ENCODE data around the gene AOX1. TPM values are rescaled to one million over a fixed set of nuclear protein-coding genes. Genes with fewer than 3 reads are reported as not detected.

The AOX1 gene
- total RNA-seq, 1 donor from 2014 or later, result 3.4 TPM

DNA sequence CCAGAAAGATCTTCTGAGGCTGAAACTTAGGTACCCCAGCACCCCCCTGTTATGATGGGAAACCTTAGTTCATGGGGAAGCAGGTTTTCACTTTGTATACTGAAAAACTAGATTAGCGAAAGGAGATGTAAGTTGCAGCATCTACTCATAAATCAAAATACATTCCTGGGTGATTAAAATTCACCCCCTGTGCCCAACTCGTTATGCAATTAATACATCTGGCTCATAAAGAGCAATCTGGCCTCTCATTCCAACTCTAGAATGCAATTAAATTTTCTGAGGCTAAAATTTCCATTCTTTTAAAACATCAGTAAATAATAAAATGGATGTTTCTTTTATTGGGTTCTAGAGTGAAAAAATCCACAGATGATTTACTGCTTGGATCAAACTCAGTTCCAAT lies 115.0 kb downstream of the AOX1 start:
- Histone ChIP-seq H3K4me1 (ENCODE audit: insufficient read depth, low read length) (no peaks in the 10 kb centered on the region), H2AFZ (ENCODE audit: low read depth, low read length) (no peak overlapping the region), H3K4me3 (ENCODE audit: insufficient read depth, low read depth, low read length) (no peak overlapping the region), H3K36me3 (ENCODE audit: insufficient read depth, low read length) (no peaks in the 10 kb centered on the region), H3K9ac (ENCODE audit: low read length) (no peak overlapping the region), H3K79me2 (ENCODE audit: insufficient read depth, low read length) (no peaks in the 10 kb centered on the region), H4K20me1 (ENCODE audit: insufficient read depth, low read length) (no peaks in the 10 kb centered on the region), H3K27ac (ENCODE audit: low read depth, low read length) (no peak overlapping the region), H3K9me3 (ENCODE audit: insufficient read depth, low read depth, low read length) (no peaks in the 10 kb centered on the region), H3K4me2 (ENCODE audit: low read length) (no peak overlapping the region), H3K27me3 (ENCODE audit: insufficient read depth, low read length) (no peaks in the 10 kb centered on the region)
- H3K36me3 Mint-ChIP-seq (ENCODE audit: low read depth, unreplicated experiment), result no peaks in the 10 kb centered on the region
- no peaks in the 10 kb centered on the region for H3K4me1 Mint-ChIP-seq (ENCODE audit: low read depth, unreplicated experiment)
- no peak overlapping the region for H3K4me3 Mint-ChIP-seq (ENCODE audit: unreplicated experiment)
- FAIRE-seq (no peak), DNase-seq (ENCODE audit: low read depth) (no peak)
- no peak for TF ChIP-seq EZH2 (IDR thresholded peaks at IDR 0.05; ENCODE audit: insufficient read depth, low read length)
- TF ChIP-seq, protein P1, sequence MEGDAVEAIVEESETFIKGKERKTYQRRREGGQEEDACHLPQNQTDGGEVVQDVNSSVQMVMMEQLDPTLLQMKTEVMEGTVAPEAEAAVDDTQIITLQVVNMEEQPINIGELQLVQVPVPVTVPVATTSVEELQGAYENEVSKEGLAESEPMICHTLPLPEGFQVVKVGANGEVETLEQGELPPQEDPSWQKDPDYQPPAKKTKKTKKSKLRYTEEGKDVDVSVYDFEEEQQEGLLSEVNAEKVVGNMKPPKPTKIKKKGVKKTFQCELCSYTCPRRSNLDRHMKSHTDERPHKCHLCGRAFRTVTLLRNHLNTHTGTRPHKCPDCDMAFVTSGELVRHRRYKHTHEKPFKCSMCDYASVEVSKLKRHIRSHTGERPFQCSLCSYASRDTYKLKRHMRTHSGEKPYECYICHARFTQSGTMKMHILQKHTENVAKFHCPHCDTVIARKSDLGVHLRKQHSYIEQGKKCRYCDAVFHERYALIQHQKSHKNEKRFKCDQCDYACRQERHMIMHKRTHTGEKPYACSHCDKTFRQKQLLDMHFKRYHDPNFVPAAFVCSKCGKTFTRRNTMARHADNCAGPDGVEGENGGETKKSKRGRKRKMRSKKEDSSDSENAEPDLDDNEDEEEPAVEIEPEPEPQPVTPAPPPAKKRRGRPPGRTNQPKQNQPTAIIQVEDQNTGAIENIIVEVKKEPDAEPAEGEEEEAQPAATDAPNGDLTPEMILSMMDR (IDR thresholded peaks at IDR 0.05; ENCODE audit: insufficient read depth, low read depth, low read length), result no peak
- no peak overlapping the region for H3K27ac Mint-ChIP-seq (ENCODE audit: unreplicated experiment)
- no peaks in the 10 kb centered on the region for H3K9me3 Mint-ChIP-seq (ENCODE audit: unreplicated experiment)
- H3K27me3 Mint-ChIP-seq (ENCODE audit: low read depth, unreplicated experiment), result no peaks in the 10 kb centered on the region

DNA sequence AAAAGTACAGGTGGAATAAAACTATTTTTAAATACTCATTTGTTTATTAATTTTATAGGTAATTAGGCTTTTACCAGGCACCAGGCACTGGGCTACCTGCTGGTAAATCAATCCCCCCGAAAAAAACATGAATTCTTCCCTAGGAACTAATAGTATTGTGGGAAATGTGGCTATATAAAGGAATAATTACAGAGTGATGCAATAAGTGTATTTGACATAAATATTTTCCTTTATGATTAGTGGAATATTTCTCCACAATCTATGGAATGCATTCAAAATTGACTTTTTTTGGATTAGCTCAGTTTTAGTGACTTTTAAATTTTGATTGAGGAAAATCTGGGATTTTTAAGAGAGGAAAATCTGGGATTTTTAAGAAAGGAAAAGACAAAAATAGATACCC lies 116.2 kb downstream of the AOX1 start:
- H2AFZ ChIP-seq (ENCODE audit: low read depth, low read length), result no peak overlapping the region

DNA sequence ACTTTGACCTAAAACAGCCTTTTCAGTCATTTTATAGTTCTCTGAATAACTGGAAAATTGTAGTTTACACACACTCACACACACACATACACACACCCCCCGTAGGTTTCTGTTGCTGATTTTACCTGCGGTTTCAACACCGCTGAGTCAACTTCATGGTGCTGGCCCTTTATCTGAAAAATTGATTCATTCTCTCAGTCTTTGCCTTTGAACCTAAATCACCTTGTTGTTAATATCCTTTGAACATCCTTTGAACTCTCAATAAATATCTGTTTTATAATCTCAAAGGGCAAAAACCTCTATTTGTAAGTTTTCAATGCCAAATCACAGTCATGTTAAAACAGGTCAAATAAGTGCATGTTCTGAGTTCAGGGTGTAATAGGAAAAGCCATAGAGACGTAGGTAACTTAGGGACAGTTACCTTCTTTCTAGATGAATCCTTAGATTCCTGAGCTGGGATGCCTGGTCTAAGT lies 116.9 kb downstream of the AOX1 start:
- Histone ChIP-seq H3K9me3 (ENCODE audit: insufficient read depth, low read depth, low read length) (no peaks in the 10 kb centered on the region), H3K27me3 (ENCODE audit: insufficient read depth, low read length) (peaks cover 3% of the 10 kb centered on the region), H3K4me3 (ENCODE audit: insufficient read depth, low read depth, low read length) (no peak overlapping the region), H4K20me1 (ENCODE audit: insufficient read depth, low read length) (no peaks in the 10 kb centered on the region), H3K79me2 (ENCODE audit: insufficient read depth, low read length) (no peaks in the 10 kb centered on the region), H3K27ac (ENCODE audit: low read depth, low read length) (no peak overlapping the region), H3K4me1 (ENCODE audit: insufficient read depth, low read length) (no peaks in the 10 kb centered on the region), H3K9ac (ENCODE audit: low read length) (no peak overlapping the region), H3K36me3 (ENCODE audit: insufficient read depth, low read length) (no peaks in the 10 kb centered on the region), H2AFZ (ENCODE audit: low read depth, low read length) (no peak overlapping the region), H3K4me2 (ENCODE audit: low read length) (no peak overlapping the region)
- FAIRE-seq (no peak), DNase-seq (ENCODE audit: low read depth) (no peak)
- no peak overlapping the region for H3K4me3 Mint-ChIP-seq (ENCODE audit: unreplicated experiment)
- H3K4me1 Mint-ChIP-seq (ENCODE audit: low read depth, unreplicated experiment), result no peaks in the 10 kb centered on the region
- no peaks in the 10 kb centered on the region for H3K9me3 Mint-ChIP-seq (ENCODE audit: unreplicated experiment)
- H3K36me3 Mint-ChIP-seq (ENCODE audit: low read depth, unreplicated experiment), result no peaks in the 10 kb centered on the region
- no peak for TF ChIP-seq EZH2 (IDR thresholded peaks at IDR 0.05; ENCODE audit: insufficient read depth, low read length)
- TF ChIP-seq, protein P1 (IDR thresholded peaks at IDR 0.05; ENCODE audit: insufficient read depth, low read depth, low read length), result no peak
- no peaks in the 10 kb centered on the region for H3K27me3 Mint-ChIP-seq (ENCODE audit: low read depth, unreplicated experiment)
- no peak overlapping the region for H3K27ac Mint-ChIP-seq (ENCODE audit: unreplicated experiment)

More for the DNA sequence above, 116.2 kb downstream of the AOX1 start:
- no peak overlapping the region for H3K4me3 Mint-ChIP-seq (ENCODE audit: unreplicated experiment)
- Histone ChIP-seq H3K9me3 (ENCODE audit: insufficient read depth, low read depth, low read length) (no peaks in the 10 kb centered on the region), H3K27ac (ENCODE audit: low read depth, low read length) (no peak overlapping the region), H3K27me3 (ENCODE audit: insufficient read depth, low read length) (peaks cover 3% of the 10 kb centered on the region), H3K4me3 (ENCODE audit: insufficient read depth, low read depth, low read length) (no peak overlapping the region), H3K36me3 (ENCODE audit: insufficient read depth, low read length) (no peaks in the 10 kb centered on the region), H3K9ac (ENCODE audit: low read length) (no peak overlapping the region), H3K4me1 (ENCODE audit: insufficient read depth, low read length) (no peaks in the 10 kb centered on the region), H3K79me2 (ENCODE audit: insufficient read depth, low read length) (no peaks in the 10 kb centered on the region), H4K20me1 (ENCODE audit: insufficient read depth, low read length) (no peaks in the 10 kb centered on the region), H3K4me2 (ENCODE audit: low read length) (no peak overlapping the region)
- no peak for FAIRE-seq
- H3K4me1 Mint-ChIP-seq (ENCODE audit: low read depth, unreplicated experiment), result no peaks in the 10 kb centered on the region
- no peaks in the 10 kb centered on the region for H3K27me3 Mint-ChIP-seq (ENCODE audit: low read depth, unreplicated experiment)
- H3K27ac Mint-ChIP-seq (ENCODE audit: unreplicated experiment), result no peak overlapping the region
- DNase-seq (ENCODE audit: low read depth), result no peak
- H3K36me3 Mint-ChIP-seq (ENCODE audit: low read depth, unreplicated experiment), result no peaks in the 10 kb centered on the region
- no peaks in the 10 kb centered on the region for H3K9me3 Mint-ChIP-seq (ENCODE audit: unreplicated experiment)
- TF ChIP-seq EZH2 (IDR thresholded peaks at IDR 0.05; ENCODE audit: insufficient read depth, low read length), result no peak
- TF ChIP-seq, protein P1 (IDR thresholded peaks at IDR 0.05; ENCODE audit: insufficient read depth, low read depth, low read length), result no peak
